Upper lobe of left lung (tissue), 4 donors: ENCODE data around the gene BRF1.

Experiments
- CTCF ChIP-seq, 6 experiments: fragments of 450-650 bp in 4 of 6; fragments of 200-600 bp in 2 of 6; sonication (generic) in 2 of 6; IDR thresholded peaks; one replicate each; pipeline ENCODE4 v1.5.1; 2016 to 2019; ENCODE audit warnings: antibody characterized with exemption in 6 of 6
- EP300 ChIP-seq, 4 donors: sonication (generic); formaldehyde crosslinking; IDR thresholded peaks; one replicate each; pipeline ENCODE4 v1.5.1; 2017; ENCODE audit warnings: antibody characterized with exemption in 4 of 4, control low read depth in 2 of 4
- POLR2A ChIP-seq, 4 donors: fragments of 450-650 bp; IDR thresholded peaks; one replicate each; pipeline ENCODE4 v1.5.1; 2016 to 2017; ENCODE audit warnings: antibody characterized with exemption in 4 of 4, mild to moderate bottlenecking in 2 of 4
- POLR2AphosphoS5 ChIP-seq, 2 donors: sonication (generic); formaldehyde crosslinking; IDR thresholded peaks; one replicate each; pipeline ENCODE4 v1.5.1; 2017; ENCODE audit warnings: antibody characterized with exemption in 2 of 2

- TF ChIP-seq CTCF (IDR thresholded peaks at IDR 0.05) (no peak), POLR2A (IDR thresholded peaks at IDR 0.05) (no peak), EP300 (IDR thresholded peaks at IDR 0.05) (no peak), POLR2AphosphoS5 (IDR thresholded peaks at IDR 0.05) (no peak)
These were observed 91.2 kb downstream of the BRF1 start for GRCh38 chr14:105209646-105210045.
